GM19239 (cell line): ENCODE measurements around the gene IL3.
A peak's percentile ranks its signal among the peaks of the same experiment; 100 is the strongest.

Experiments used
- DNase-seq: peaks from one replicate; pipeline ENCODE4 v3.0.0; 2011; ENCODE audit warnings: low spot score; ENCODE audit not compliant: insufficient read length
- FAIRE-seq: peaks from 2 replicates; lab custom pipeline; 2011; peaks lifted over from hg19 to GRCh38; lab: Jason Lieb, UNC

IL3 gene

DNA sequence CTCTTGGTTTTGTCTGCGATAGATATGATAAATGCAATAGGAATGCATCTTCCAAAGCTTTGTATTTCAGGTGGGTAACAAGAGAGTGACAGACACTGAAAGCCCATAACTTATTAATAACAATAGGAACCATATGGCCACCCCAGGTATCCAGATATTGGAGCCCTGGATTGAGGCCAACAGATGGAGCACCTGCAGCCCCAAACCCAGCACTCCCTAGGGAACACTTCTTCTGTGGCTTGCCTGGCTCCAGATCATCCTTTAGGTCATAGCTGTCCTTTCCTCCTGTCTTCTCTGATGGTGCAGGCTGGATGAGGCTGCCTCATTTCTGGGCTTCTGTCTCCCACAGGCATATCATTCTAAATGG, 5.0 kb upstream of the IL3 start:
- FAIRE-seq (no peak), DNase-seq (no peak)

DNA sequence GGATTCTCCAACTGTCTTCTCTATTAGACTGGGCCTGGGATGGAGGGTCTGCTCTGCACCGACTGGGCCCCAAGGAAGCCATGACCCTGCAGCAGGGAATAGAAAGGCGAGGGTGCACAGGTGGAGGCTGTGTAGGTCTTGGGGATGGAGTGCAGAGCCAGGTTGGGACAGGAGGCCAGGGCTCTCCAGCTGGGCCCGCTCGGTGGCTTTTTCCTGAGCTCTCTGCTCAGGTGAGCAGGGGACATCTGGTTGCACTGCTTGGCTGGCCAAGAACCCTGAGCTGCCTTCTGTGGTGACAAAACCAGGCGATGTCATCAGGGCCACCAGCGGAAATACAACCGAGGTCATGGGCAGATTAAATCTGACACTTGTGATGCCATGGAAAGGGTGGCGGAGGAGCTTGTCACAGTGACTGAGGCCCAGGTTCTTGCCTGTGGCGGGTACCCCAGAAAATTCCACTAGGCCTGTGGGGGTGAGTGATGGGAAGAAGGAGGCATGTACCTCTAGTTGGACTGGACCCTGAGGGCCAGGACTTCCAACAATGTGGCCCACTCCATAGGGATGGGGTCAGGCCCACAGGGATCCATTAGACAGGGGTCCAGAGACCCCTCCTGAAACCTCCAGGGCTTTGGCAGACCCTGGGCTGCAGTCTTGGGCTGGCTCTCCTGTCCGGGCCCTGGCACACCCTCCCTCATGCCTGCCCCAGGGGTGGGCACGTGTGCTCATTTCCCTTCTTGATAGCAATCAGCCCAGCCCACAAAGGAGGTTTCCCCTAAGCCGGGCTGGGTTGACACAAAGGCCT, 4.4 kb upstream of the IL3 start:
- no peak for DNase-seq
- FAIRE-seq, result no peak

DNA sequence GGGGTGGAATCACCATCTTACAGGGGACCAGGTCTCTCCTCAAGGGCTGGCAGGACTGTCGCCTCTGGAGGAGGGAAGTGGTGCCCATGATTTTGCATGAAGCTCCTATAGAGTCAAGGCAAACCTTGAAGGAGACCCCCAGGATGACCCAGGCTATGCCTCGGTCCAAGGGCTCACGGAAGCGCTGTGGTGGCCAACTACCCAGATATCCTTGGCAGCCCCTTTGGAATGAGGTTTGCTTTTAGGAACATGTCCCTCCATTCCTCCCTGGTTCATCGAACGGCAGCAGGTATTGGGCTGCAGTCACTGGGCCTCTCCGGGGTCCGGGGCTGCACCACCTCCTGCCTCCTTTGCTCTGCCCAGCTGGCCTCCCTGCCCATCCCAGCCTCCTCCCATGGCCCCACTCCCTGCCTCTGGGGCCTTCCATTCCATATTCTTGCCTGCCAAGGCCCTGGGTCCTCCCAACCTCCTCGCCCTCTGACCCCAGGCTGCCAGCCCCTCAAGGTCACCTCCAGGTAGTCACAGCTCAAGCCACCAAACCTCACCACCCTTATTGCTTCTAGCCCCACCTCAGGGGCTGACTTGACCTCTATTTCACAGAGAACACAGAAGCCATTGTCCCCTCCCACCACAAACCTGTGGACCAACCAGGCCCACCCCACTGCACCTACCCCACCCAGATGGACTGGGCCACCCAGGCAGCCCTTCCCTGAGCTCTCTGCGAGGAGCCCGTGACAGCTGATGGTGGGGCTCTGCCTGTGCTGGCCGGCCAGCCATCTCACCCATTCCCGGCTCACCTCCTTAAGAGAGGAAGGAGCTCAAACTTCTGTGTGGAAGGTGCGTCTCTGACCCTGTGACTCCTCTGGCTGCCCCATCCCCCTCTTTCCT, 3.6 kb upstream of the IL3 start:
- DNase-seq, result no peak
- no peak for FAIRE-seq

DNA sequence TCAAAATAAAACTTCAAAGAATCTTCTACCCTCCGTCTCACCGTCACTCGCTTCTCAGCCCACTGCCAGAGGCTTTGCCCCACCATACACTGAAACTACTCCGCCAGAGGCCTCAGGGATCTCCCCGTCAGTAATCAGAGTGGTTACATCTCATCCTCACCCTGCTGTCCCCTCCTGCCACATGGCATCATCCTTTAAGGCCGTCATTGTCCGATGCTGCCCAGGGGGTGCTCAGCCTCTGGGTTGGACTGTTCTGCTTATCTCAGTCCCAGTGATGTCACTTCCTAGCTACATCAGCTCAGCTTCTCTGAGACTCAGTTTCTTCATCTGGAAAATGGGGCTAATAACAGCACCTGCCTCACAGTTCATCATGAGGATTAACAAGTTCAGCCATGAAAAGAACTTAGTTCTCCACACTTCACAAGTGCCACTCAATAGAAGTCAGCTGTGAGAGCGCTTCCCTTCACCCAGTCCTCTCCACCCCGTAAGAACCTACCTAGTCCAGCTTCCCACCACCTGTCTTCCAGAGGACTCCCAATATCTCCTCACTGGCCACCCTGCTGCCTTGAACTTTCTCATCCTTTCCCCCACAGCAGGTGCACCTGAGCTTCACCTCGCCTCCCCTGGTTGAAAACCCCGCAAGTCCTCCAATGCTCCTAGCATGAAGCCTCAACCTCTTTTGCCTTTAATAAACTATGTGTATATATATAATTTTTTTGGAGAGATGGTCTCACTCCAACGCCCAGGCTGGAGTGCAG, 2.8 kb upstream of the IL3 start:
- no peak for FAIRE-seq

GRCh38 chr5:132058646-132059042, 1.8 kb upstream of the IL3 start:
- FAIRE-seq (no peak), DNase-seq (no peak)

More for the DNA sequence above, 2.8 kb upstream of the IL3 start:
- DNase-seq, result no peak

DNA sequence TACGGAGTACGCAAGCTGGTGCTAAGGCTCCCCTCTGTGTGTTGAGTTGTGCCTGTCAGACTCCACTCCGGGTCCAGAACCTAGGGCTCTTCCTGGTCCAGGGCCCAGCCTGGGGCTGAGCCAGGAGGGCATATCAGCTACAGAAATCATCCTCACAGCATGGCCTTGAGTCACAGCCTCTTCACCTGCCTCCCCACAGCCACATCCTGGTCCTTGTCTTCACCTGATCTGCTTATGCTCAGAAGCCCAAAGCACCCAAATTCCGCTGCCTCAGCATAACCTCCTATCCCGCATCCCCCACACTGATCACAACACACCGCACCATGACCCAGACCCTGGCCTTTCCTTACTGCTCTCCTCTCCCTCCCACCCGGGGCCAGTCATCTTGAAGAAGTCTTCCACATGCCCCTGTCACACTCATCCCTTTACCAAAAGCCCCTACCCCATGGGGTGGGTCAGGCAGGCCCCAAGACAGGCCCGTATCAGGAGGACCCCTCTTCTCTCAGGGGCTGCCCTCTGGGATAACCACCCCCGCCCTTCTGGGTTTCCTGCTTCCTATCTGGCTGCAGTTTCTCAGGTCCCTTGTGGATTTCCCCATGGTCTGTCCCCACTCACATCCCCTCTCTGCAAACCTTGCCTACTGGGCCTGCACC, 1.3 kb upstream of the IL3 start:
- DNase-seq, result no peak
- no peak for FAIRE-seq

DNA sequence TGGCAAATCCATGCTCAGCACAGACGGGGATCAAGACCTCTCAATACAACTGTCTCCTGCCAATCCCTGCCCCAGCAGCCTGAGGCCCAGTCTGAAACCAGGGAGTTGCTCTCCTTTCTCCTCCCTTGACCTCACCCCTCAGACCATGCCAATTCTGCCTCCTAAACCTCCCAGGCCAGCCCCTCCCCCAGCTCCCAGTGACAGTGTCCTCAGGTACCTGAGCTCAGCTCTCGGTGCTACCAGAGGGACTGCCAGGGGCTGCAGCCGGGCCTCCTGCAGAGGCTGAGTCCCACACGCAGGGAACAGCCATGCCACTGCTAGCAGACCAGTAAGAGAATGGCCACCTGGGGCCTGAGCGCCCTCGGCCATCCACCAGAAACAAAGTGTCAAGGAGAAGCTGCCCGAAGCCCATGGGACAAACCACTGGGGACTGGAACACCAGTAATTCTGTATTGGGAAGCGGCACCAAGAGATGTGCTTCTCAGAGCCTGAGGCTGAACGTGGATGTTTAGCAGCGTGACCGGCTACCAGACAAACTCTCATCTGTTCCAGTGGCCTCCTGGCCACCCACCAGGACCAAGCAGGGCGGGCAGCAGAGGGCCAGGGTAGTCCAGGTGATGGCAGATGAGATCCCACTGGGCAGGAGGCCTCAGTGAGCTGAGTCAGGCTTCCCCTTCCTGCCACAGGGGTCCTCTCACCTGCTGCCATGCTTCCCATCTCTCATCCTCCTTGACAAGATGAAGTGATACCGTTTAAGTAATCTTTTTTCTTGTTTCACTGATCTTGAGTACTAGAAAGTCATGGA, 557 bp upstream of the IL3 start:
- DNase-seq (no peak), FAIRE-seq (no peak)

- DNase-seq, result peak; percentile 70
- peak; percentile 33 for FAIRE-seq
Measured at GRCh38 chr5:132063090-132063911, 2.8 kb downstream of the IL3 start.

DNA sequence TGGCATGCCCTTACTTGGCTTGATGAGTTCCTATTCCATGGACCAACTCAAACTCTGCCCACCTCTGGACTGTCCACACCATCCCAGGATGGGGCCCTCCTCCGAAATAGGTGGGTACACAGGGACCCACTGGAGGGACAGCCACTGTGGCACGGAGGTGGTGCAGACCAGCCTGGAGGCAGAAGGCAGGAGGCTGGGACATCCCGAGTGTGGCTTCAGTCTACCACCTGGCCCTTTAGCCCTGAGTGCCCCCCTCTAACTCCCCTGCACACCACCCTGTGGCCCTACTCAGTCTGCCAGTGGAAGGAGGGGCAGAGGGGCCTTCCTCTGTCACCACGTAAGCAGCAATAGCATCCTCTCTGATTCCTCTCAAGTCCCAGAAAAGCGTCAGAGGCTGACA, 3.7 kb downstream of the IL3 start:
- no peak for FAIRE-seq
- no peak for DNase-seq

DNA sequence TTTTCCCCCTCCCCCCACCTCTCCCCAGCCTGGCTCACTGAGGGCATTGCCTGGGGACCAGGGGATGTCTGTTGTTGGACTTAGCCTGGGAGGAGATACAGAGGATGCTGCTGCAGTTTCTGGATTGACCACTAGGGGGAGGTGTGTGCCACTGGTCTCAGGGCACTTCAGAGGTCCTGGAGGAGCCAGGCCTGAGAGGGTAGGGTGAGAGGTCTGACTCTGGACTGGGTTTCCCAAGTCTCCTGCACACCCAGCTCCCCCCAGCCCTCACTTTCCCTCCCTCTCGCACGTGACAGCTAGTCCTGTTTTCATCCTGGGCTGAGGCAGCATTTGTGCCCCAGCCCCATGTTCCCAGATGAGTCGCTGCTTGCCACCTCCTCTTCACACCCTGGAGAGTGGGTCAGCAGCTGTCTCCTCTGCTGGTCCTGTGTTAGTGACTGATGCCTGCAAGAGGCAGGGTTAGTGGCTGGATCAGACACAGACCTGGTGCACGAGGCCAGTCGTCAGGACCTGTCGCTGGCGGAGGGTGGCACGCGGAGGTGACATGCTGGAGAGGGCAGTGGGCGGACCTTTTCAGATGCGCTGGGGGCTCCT, 4.4 kb downstream of the IL3 start:
- FAIRE-seq, result peak; percentile 86
- peak; percentile 79 for DNase-seq

DNA sequence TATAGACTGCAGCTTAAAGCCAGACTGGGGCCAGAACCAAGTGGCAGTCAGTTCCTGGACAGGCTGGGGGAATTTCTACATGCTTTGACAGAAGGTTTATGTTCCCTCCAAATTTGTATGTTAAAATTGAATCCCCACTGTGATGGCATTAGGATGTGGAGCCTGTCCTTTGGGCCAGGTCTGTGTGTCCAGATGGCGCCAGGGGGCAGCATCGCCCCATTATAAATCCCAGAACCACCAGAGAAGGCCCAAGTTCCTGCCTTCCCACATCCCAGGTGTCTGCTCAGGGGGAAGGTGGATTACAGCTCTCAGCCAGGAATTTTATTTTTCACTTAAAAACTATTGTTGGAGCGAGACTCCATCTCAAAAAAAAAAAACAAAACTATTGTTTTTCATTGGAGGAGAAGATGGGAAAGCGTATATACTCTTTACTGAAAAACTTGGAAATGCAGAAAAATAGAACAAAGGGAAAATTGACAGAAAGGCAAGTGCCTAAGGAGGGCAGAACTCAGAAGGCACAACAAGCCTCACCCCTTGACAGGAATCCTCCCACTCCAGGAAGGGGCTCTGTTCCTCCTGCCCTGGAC, 5.0 kb downstream of the IL3 start:
- DNase-seq, result peak; percentile 57
- FAIRE-seq, result peak; percentile 33

GRCh38 chr5:132065951-132066701, 5.7 kb downstream of the IL3 start:
- DNase-seq (no peak), FAIRE-seq (no peak)

- FAIRE-seq (no peak), DNase-seq (no peak)
Measured at GRCh38 chr5:132066871-132067270, 6.4 kb downstream of the IL3 start.

GRCh38 chr5:132067451-132067850, 7.0 kb downstream of the IL3 start:
- no peak for FAIRE-seq
- no peak for DNase-seq

DNA sequence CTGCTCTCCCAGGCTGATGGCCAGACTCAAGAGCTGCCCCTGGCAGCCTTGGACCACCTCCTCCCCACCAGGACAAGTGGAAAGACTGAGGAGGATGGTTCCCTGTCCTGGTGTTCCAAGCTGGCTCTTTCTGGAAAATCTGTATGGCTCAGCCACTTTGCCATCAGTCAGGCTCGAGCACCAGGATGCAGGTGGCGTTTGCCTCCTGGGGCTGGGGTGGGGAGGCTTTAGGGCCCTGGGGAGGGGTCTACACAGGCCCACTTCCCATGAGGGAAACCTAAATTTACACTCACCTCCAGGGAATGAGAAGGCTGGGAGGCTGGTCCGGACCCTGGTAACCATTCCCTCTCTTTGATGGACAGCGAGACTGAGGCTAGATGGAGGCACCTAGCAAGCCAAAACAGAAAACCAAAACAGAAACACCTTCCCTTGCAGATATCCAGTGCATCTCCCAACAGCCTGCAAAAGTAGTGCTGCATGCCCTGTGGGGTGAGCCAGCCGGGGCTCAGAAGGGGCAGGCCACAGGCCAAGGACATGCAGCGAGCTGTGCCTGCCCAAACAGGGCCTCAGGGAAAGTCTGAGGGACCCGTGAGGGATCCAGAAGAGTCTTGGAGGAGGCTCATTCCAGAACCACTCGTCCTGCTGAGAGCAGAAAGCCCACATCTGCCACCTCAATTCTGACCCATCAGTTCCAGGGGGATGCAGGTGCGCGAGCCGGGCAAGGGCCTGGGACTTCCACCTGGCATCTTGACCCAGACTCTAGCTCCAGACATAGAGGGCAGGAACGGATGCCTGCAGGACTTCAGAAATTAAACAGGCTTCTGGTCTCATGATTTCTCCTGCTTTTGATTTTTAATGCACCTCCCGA, 7.7 kb downstream of the IL3 start:
- FAIRE-seq, result no peak
- no peak for DNase-seq

DNA sequence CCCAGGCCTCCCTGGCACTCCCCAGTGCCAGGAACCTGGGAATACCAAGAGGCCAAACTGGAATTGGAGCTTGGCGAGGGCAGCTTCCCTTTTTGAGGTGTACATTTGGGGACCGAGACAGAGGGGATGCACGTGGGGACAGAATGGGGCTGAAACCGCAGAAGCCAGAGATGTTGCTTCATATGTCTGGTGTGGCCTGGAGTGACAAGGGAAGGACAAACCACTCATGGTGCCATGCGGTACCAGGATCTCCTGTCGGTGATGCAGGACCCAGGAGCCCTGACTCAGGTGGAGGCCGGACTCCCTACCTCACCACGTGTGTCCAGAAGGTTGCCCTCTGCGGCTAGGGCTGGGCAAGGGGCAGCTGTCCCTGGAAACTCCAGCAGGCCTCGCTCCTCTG, 9.1 kb downstream of the IL3 start:
- DNase-seq (no peak), FAIRE-seq (no peak)
